ENCODE data around the gene PCDHGB2.
"Not testable (repeated sequence)": the region's sequence is repeated elsewhere in the genome, so short reads cannot be mapped to it uniquely, and the experiment has no call there.

Gene PCDHGB2

GRCh38 chr5:141384471-141385267, 24.9 kb downstream of the PCDHGB2 start:
- Mint-ChIP-seq H3K9me3 (peaks cover 22% of the 10 kb centered on the region), H3K27me3 (peaks cover 58% of the 10 kb centered on the region), H3K27ac (no peak overlapping the region), H3K36me3 (peaks cover 3% of the 10 kb centered on the region), H3K4me3 (no peak overlapping the region), H3K4me1 (no peaks in the 10 kb centered on the region)
- DNase-seq = no peak
- CTCF ChIA-PET = no interaction called here

- peak; percentile 43 for DNase-seq
- Mint-ChIP-seq H3K27me3 (peaks cover 49% of the 10 kb centered on the region), H3K4me3 (peak within 1 kb of the TSS; percentile 31), H3K27ac (peak within 1 kb of the TSS; percentile 46), H3K9me3 (peaks cover 29% of the 10 kb centered on the region)
- H3K36me3 Mint-ChIP-seq, H3K4me1 Mint-ChIP-seq: not testable (repeated sequence)
- CTCF ChIA-PET = interaction anchor here (1.1 to 2.0 kb wide), 3 partner anchors 18 to 123 kb away, joined by 3 to 5 read pairs (median 4); partner anchors contain the start of genes PCDHGA12 and PCDHGB3
These were observed 27.9 kb downstream of the PCDHGB2 start, which contains the start of gene PCDHGB4 for GRCh38 chr5:141387557-141388311. Gene PCDHGB4, plus strand, starts transcription at chr5:141387698. Its CDS starts 187 bp downstream, at chr5:141387885.

DNA sequence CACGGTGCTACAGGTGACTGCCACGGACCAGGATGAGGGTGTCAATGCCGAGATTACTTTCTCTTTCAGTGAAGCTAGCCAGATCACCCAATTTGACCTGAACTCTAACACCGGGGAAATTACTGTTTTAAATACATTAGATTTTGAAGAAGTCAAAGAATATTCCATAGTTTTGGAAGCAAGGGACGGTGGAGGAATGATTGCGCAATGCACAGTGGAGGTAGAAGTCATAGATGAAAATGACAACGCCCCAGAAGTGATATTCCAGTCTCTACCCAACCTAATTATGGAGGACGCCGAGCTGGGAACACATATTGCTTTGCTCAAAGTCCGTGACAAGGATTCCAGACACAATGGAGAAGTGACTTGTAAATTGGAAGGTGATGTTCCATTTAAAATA, 28.9 kb downstream of the PCDHGB2 start:
- CTCF ChIA-PET = no interaction called here
- Mint-ChIP-seq H3K4me3 (no peak overlapping the region), H3K27ac (peak overlapping the region; percentile 46)

GRCh38 chr5:141389153-141390042, 29.6 kb downstream of the PCDHGB2 start:
- no peak for DNase-seq
- H3K27ac Mint-ChIP-seq = no peak overlapping the region
- peaks cover 30% of the 10 kb centered on the region for H3K9me3 Mint-ChIP-seq
- peaks cover 53% of the 10 kb centered on the region for H3K27me3 Mint-ChIP-seq
- peak overlapping the region; percentile 1 for H3K4me3 Mint-ChIP-seq
- H3K36me3 Mint-ChIP-seq = peaks cover 11% of the 10 kb centered on the region
- CTCF ChIA-PET = interaction anchor here (1.2 to 2.4 kb wide), 2 partner anchors 23 to 41 kb away, joined by 4 to 8 read pairs; partner anchors contain the start of genes PCDHGA10 and PCDHGA12
- H3K4me1 Mint-ChIP-seq = no peaks in the 10 kb centered on the region

More for the DNA sequence above, 28.9 kb downstream of the PCDHGB2 start:
- peaks cover 30% of the 10 kb centered on the region for H3K9me3 Mint-ChIP-seq
- no peaks in the 10 kb centered on the region for H3K4me1 Mint-ChIP-seq
- no peak for DNase-seq
- H3K36me3 Mint-ChIP-seq = peaks cover 10% of the 10 kb centered on the region
- H3K27me3 Mint-ChIP-seq = peaks cover 49% of the 10 kb centered on the region

- peaks cover 38% of the 10 kb centered on the region for H3K9me3 Mint-ChIP-seq
- H3K27me3 Mint-ChIP-seq = peaks cover 55% of the 10 kb centered on the region
- DNase-seq = no peak
- H3K4me3 Mint-ChIP-seq = no peak within 1 kb of the TSS
- CTCF ChIA-PET = interaction anchor here (2.1 kb wide), 1 partner anchor 28 kb away, joined by 6 read pairs; the partner anchor contains the start of gene PCDHGA11
- no peak within 1 kb of the TSS for H3K27ac Mint-ChIP-seq
- H3K36me3 Mint-ChIP-seq = peaks cover 11% of the 10 kb centered on the region
- H3K4me1 Mint-ChIP-seq = no peaks in the 10 kb centered on the region
These were observed 32.8 kb downstream of the PCDHGB2 start, which contains the start of gene PCDHGA8 for GRCh38 chr5:141392429-141393198. Gene PCDHGA8, plus strand, starts transcription at chr5:141392633. Its CDS starts 181 bp downstream, at chr5:141392814.

DNA sequence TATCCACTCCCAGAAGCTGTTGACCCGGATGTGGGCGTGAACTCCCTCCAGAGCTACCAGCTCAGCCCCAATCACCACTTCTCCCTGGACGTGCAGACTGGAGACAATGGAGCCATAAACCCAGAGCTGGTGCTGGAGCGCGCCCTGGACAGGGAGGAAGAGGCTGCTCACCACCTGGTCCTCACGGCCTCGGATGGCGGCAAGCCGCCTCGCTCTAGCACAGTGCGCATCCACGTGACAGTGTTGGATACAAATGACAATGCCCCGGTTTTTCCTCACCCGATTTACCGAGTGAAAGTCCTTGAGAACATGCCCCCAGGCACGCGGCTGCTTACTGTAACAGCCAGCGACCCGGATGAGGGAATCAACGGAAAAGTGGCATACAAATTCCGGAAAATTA, 33.5 kb downstream of the PCDHGB2 start:
- Mint-ChIP-seq H3K9me3 (peaks cover 38% of the 10 kb centered on the region), H3K27me3 (peaks cover 55% of the 10 kb centered on the region), H3K27ac (no peak overlapping the region), H3K4me3 (no peak overlapping the region), H3K4me1 (no peaks in the 10 kb centered on the region), H3K36me3 (peaks cover 11% of the 10 kb centered on the region)
- DNase-seq = no peak
- CTCF ChIA-PET = no interaction called here

GRCh38 chr5:141394401-141395187, 34.8 kb downstream of the PCDHGB2 start:
- peaks cover 11% of the 10 kb centered on the region for H3K36me3 Mint-ChIP-seq
- H3K4me3 Mint-ChIP-seq, H3K27ac Mint-ChIP-seq, H3K4me1 Mint-ChIP-seq, DNase-seq: not testable (repeated sequence)
- CTCF ChIA-PET = interaction anchor here (0.9 to 1.7 kb wide), 2 partner anchors 22 to 26 kb away, joined by 3 to 6 read pairs; partner anchors contain the start of gene PCDHGA11
- H3K9me3 Mint-ChIP-seq = peaks cover 37% of the 10 kb centered on the region
- peaks cover 56% of the 10 kb centered on the region for H3K27me3 Mint-ChIP-seq

DNA sequence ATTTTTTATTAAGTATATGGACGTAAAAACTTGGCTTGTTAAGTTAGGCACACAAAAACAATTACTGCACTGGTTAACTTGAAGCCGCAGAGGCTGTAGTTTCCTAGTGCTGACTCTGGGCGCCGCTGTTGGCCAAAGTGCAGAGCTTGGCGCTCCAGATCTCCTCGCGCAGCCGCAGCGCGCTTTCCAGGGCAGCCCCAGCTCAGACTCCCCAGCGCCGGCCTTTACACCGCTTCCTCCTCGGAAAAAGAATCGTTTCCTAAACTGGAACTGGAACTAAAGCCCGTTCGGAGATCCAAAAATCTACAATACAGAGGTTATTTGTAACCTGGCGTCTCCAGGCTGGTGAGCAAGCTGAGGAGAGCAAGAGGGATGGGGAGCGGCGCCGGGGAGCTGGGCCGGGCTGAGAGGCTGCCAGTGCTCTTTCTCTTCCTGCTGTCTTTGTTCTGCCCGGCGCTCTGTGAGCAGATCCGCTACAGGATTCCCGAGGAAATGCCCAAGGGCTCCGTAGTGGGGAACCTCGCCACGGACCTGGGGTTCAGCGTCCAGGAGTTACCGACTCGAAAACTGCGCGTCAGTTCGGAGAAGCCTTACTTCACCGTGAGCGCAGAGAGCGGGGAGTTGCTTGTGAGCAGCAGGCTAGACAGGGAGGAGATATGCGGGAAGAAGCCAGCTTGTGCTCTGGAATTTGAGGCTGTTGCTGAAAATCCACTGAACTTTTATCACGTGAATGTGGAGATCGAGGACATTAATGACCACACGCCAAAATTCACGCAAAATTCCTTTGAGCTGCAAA, 38.2 kb downstream of the PCDHGB2 start, which contains the start of gene PCDHGB5:
TSS of gene PCDHGB5 (plus strand) at position 192 of the 796 bp plus-strand sequence. CDS start at position 373, 181 bp downstream.
- peak; percentile 57 for DNase-seq
- peaks cover 61% of the 10 kb centered on the region for H3K27me3 Mint-ChIP-seq
- not testable (repeated sequence) for H3K27ac Mint-ChIP-seq, H3K4me1 Mint-ChIP-seq
- H3K4me3 Mint-ChIP-seq = peak within 1 kb of the TSS; percentile 56
- CTCF ChIA-PET = interaction anchor here (0.6 to 2.9 kb wide), 8 partner anchors 9 to 557 kb away, joined by 3 to 12 read pairs (median 4); partner anchors contain the start of genes PCDHGA10, PCDHGA11 and PCDHGB3
- peaks cover 13% of the 10 kb centered on the region for H3K36me3 Mint-ChIP-seq
- peaks cover 33% of the 10 kb centered on the region for H3K9me3 Mint-ChIP-seq

DNA sequence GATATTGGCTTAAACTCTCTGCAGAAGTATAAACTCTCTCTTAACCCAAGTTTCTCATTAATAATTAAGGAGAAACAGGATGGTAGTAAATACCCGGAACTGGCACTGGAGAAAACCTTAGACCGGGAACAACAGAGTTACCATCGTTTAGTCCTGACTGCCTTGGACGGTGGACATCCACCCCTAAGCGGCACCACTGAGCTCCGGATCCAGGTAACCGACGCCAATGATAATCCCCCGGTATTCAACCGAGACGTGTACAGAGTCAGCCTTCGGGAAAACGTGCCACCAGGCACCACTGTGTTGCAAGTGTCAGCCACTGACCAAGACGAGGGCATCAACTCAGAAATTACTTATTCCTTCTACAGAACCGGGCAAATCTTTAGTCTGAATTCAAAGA, 38.8 kb downstream of the PCDHGB2 start:
- Mint-ChIP-seq H3K36me3 (peaks cover 10% of the 10 kb centered on the region), H3K27me3 (peaks cover 61% of the 10 kb centered on the region), H3K9me3 (peaks cover 32% of the 10 kb centered on the region), H3K27ac (no peak overlapping the region), H3K4me1 (peaks cover 3% of the 10 kb centered on the region), H3K4me3 (no peak overlapping the region)
- no peak for DNase-seq
- CTCF ChIA-PET = interaction anchor here (0.9 to 1.7 kb wide), 2 partner anchors 22 to 557 kb away, joined by 3 to 5 read pairs; partner anchors contain the start of gene PCDHGA11

DNA sequence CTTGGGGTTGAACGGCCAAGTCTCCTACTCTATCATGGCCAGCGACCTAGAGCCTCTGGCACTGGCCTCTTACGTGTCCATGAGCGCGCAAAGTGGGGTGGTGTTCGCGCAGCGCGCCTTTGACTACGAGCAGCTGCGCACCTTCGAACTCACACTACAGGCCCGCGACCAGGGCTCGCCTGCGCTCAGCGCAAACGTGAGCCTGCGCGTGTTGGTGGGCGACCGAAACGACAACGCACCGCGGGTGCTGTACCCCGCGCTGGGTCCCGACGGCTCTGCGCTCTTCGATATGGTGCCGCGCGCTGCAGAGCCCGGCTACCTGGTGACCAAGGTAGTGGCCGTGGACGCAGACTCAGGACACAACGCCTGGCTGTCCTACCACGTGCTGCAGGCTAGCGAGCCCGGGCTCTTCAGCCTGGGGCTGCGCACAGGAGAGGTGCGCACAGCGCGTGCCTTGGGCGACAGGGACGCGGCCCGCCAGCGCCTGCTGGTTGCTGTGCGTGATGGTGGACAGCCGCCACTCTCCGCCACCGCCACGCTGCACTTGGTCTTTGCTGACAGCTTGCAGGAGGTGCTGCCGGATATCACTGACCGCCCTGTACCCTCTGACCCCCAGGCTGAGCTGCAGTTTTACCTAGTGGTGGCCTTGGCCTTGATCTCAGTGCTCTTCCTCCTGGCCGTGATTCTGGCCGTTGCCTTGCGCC, 39.9 kb downstream of the PCDHGB2 start:
- peaks cover 61% of the 10 kb centered on the region for H3K27me3 Mint-ChIP-seq
- H3K4me3 Mint-ChIP-seq = no peak overlapping the region
- H3K9me3 Mint-ChIP-seq = peaks cover 28% of the 10 kb centered on the region
- CTCF ChIA-PET = interaction anchor here (1.0 to 1.6 kb wide), 4 partner anchors 22 to 114 kb away, joined by 3 to 7 read pairs (median 5); partner anchors contain the start of gene PCDHGB3
- peaks cover 8% of the 10 kb centered on the region for H3K36me3 Mint-ChIP-seq
- peak overlapping the region; percentile 71 for H3K27ac Mint-ChIP-seq
- peaks cover 3% of the 10 kb centered on the region for H3K4me1 Mint-ChIP-seq
- DNase-seq = no peak
